Activated naive CD8-positive, alpha-beta T cell treated with anti-CD3 and anti-CD28 coated beads, Interleukin-2, amount 50 U/mL, for 24 hours (primary cell): Measurements from ENCODE around the gene DCP1B.

Source experiments
- ATAC-seq: fragments of 150-1000 bp; cut with Tn5 transposase; one replicate; pipeline ENCODE4 v1.10.0; 2021
- DNase-seq: peaks from one replicate; pipeline ENCODE4 v3.0.0; 2021
- H3K27ac Mint-ChIP-seq: one replicate; pipeline ENCODE4 v1.8.0; 2021; ENCODE audit warnings: mild to moderate bottlenecking, mixed read lengths
- H3K27me3 Mint-ChIP-seq: one replicate; pipeline ENCODE4 v1.8.0; 2021; ENCODE audit warnings: mixed read lengths
- H3K36me3 Mint-ChIP-seq: one replicate; pipeline ENCODE4 v1.8.0; 2021; ENCODE audit warnings: low read depth, mixed read lengths
- H3K4me1 Mint-ChIP-seq: one replicate; pipeline ENCODE4 v1.8.0; 2021; ENCODE audit warnings: mixed read lengths
- H3K4me3 Mint-ChIP-seq: one replicate; pipeline ENCODE4 v1.8.0; 2021; ENCODE audit warnings: mild to moderate bottlenecking, moderate library complexity, mixed read lengths
- H3K9me3 Mint-ChIP-seq: one replicate; pipeline ENCODE4 v1.8.0; 2021; ENCODE audit warnings: mixed read lengths

DCP1B gene

GRCh38 chr12:2032506-2032905, 28.2 kb upstream of the DCP1B start:
- DNase-seq = no peak
- no peak overlapping the region for H3K4me3 Mint-ChIP-seq
- H3K36me3 Mint-ChIP-seq = no peaks in the 10 kb centered on the region
- no peak for ATAC-seq
- H3K4me1 Mint-ChIP-seq = peaks cover 12% of the 10 kb centered on the region
- no peaks in the 10 kb centered on the region for H3K9me3 Mint-ChIP-seq
- H3K27ac Mint-ChIP-seq = no peak overlapping the region
- peaks cover 36% of the 10 kb centered on the region for H3K27me3 Mint-ChIP-seq

GRCh38 chr12:2029851-2030250, 25.6 kb upstream of the DCP1B start:
- ATAC-seq = no peak
- H3K9me3 Mint-ChIP-seq = no peaks in the 10 kb centered on the region
- H3K27ac Mint-ChIP-seq = no peak overlapping the region
- peaks cover 23% of the 10 kb centered on the region for H3K27me3 Mint-ChIP-seq
- H3K36me3 Mint-ChIP-seq = no peaks in the 10 kb centered on the region
- H3K4me3 Mint-ChIP-seq = no peak overlapping the region
- H3K4me1 Mint-ChIP-seq = peaks cover 4% of the 10 kb centered on the region
- DNase-seq = no peak

GRCh38 chr12:2027351-2027750, 23.1 kb upstream of the DCP1B start:
- no peak overlapping the region for H3K4me3 Mint-ChIP-seq
- no peak overlapping the region for H3K27ac Mint-ChIP-seq
- H3K9me3 Mint-ChIP-seq = no peaks in the 10 kb centered on the region
- ATAC-seq (no peak), DNase-seq (no peak)
- no peaks in the 10 kb centered on the region for H3K4me1 Mint-ChIP-seq
- no peaks in the 10 kb centered on the region for H3K36me3 Mint-ChIP-seq
- peaks cover 14% of the 10 kb centered on the region for H3K27me3 Mint-ChIP-seq

GRCh38 chr12:2023365-2023764, 19.1 kb upstream of the DCP1B start:
- no peaks in the 10 kb centered on the region for H3K36me3 Mint-ChIP-seq
- no peak for DNase-seq
- peaks cover 17% of the 10 kb centered on the region for H3K27me3 Mint-ChIP-seq
- no peak for ATAC-seq
- H3K9me3 Mint-ChIP-seq = no peaks in the 10 kb centered on the region
- no peaks in the 10 kb centered on the region for H3K4me1 Mint-ChIP-seq
- H3K4me3 Mint-ChIP-seq = no peak overlapping the region
- no peak overlapping the region for H3K27ac Mint-ChIP-seq

GRCh38 chr12:2020511-2020910, 16.3 kb upstream of the DCP1B start:
- Mint-ChIP-seq H3K9me3 (no peaks in the 10 kb centered on the region), H3K4me1 (peaks cover 5% of the 10 kb centered on the region), H3K27ac (no peak overlapping the region), H3K4me3 (no peak overlapping the region), H3K36me3 (no peaks in the 10 kb centered on the region), H3K27me3 (peaks cover 19% of the 10 kb centered on the region)
- no peak for DNase-seq
- ATAC-seq = no peak

GRCh38 chr12:2019126-2019525, 14.9 kb upstream of the DCP1B start:
- peaks cover 19% of the 10 kb centered on the region for H3K27me3 Mint-ChIP-seq
- DNase-seq (no peak), ATAC-seq (no peak)
- no peaks in the 10 kb centered on the region for H3K36me3 Mint-ChIP-seq
- H3K27ac Mint-ChIP-seq = no peak overlapping the region
- H3K4me1 Mint-ChIP-seq = peaks cover 5% of the 10 kb centered on the region
- no peak overlapping the region for H3K4me3 Mint-ChIP-seq
- H3K9me3 Mint-ChIP-seq = no peaks in the 10 kb centered on the region

GRCh38 chr12:2018391-2018790, 14.1 kb upstream of the DCP1B start:
- ATAC-seq = no peak
- H3K27me3 Mint-ChIP-seq = peaks cover 19% of the 10 kb centered on the region
- DNase-seq = no peak
- no peaks in the 10 kb centered on the region for H3K9me3 Mint-ChIP-seq
- H3K27ac Mint-ChIP-seq = no peak overlapping the region
- peaks cover 5% of the 10 kb centered on the region for H3K4me1 Mint-ChIP-seq
- no peaks in the 10 kb centered on the region for H3K36me3 Mint-ChIP-seq
- no peak overlapping the region for H3K4me3 Mint-ChIP-seq

- Mint-ChIP-seq H3K4me1 (peaks cover 5% of the 10 kb centered on the region), H3K27me3 (peaks cover 16% of the 10 kb centered on the region), H3K4me3 (no peak overlapping the region), H3K36me3 (no peaks in the 10 kb centered on the region), H3K27ac (no peak overlapping the region), H3K9me3 (no peaks in the 10 kb centered on the region)
- DNase-seq (no peak), ATAC-seq (no peak)
Measured at GRCh38 chr12:2017546-2018337, 13.5 kb upstream of the DCP1B start.

GRCh38 chr12:2016862-2017545, 12.7 kb upstream of the DCP1B start:
- H3K27me3 Mint-ChIP-seq = peaks cover 16% of the 10 kb centered on the region
- H3K4me3 Mint-ChIP-seq = no peak overlapping the region
- H3K9me3 Mint-ChIP-seq = no peaks in the 10 kb centered on the region
- peaks cover 5% of the 10 kb centered on the region for H3K4me1 Mint-ChIP-seq
- DNase-seq (no peak), ATAC-seq (no peak)
- no peak overlapping the region for H3K27ac Mint-ChIP-seq
- H3K36me3 Mint-ChIP-seq = no peaks in the 10 kb centered on the region

- Mint-ChIP-seq H3K36me3 (no peaks in the 10 kb centered on the region), H3K27me3 (peaks cover 6% of the 10 kb centered on the region), H3K27ac (no peak overlapping the region), H3K4me1 (peaks cover 5% of the 10 kb centered on the region), H3K4me3 (no peak overlapping the region), H3K9me3 (no peaks in the 10 kb centered on the region)
- ATAC-seq (no peak), DNase-seq (no peak)
Measured at GRCh38 chr12:2014231-2014630, 10.0 kb upstream of the DCP1B start.

- Mint-ChIP-seq H3K27me3 (peaks cover 2% of the 10 kb centered on the region), H3K9me3 (no peaks in the 10 kb centered on the region), H3K4me1 (peaks cover 5% of the 10 kb centered on the region), H3K4me3 (no peak overlapping the region), H3K36me3 (no peaks in the 10 kb centered on the region), H3K27ac (no peak overlapping the region)
- no peak for ATAC-seq
- no peak for DNase-seq
Measured at GRCh38 chr12:2013527-2014223, 9.4 kb upstream of the DCP1B start.

GRCh38 chr12:2013086-2013485, 8.8 kb upstream of the DCP1B start:
- Mint-ChIP-seq H3K27ac (no peak overlapping the region), H3K9me3 (no peaks in the 10 kb centered on the region), H3K4me3 (no peak overlapping the region), H3K36me3 (no peaks in the 10 kb centered on the region), H3K4me1 (peaks cover 5% of the 10 kb centered on the region), H3K27me3 (no peaks in the 10 kb centered on the region)
- no peak for DNase-seq
- ATAC-seq = no peak

- Mint-ChIP-seq H3K27me3 (no peaks in the 10 kb centered on the region), H3K4me3 (no peak overlapping the region), H3K36me3 (no peaks in the 10 kb centered on the region), H3K9me3 (no peaks in the 10 kb centered on the region), H3K27ac (no peak overlapping the region), H3K4me1 (no peaks in the 10 kb centered on the region)
- ATAC-seq (no peak), DNase-seq (no peak)
Measured at GRCh38 chr12:2011643-2012607, 7.7 kb upstream of the DCP1B start.

GRCh38 chr12:2009623-2010022, 5.4 kb upstream of the DCP1B start:
- Mint-ChIP-seq H3K36me3 (no peaks in the 10 kb centered on the region), H3K4me3 (no peak overlapping the region), H3K9me3 (no peaks in the 10 kb centered on the region), H3K27ac (no peak overlapping the region), H3K4me1 (peaks cover under 1% of the 10 kb centered on the region), H3K27me3 (no peaks in the 10 kb centered on the region)
- ATAC-seq (no peak), DNase-seq (no peak)
